ENCODE results near the gene GRB10.

Gene GRB10

DNA sequence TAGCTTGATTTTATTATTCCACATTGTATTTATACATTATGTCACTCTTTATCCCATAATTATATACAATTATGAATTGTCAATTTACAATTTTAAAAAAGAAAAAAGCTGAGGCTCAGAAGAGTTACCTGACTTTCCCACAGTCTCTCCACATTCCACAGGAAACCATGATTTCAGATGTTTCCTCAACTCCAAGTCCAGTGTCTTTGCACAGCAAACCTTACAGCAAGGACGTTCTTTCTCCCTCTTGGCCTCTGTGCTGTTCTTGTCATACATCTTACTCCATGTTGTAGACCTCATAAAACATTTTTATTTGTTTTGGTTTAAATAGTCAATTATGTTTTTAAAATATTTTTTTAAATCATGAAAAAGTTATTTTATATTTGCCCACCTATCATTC, 34.9 kb upstream of the GRB10 start:
- no peak overlapping the region for H3K4me3 ChIP-seq (ENCODE audit: low read depth, low read length)
- H3K27ac ChIP-seq, result no peak overlapping the region
- no peaks in the 10 kb centered on the region for H3K27me3 ChIP-seq (replicated peaks)
- no peaks in the 10 kb centered on the region for H3K36me3 ChIP-seq (replicated peaks)
- TF ChIP-seq CTCF (IDR thresholded peaks at IDR 0.05; ENCODE audit: low read depth, low read length, missing control alignments), result no peak
- in situ Hi-C loops (cut with HindIII; ENCODE audit: low pct_ligation_motif_present, low sequenced_read_pairs), result no loop called here
- no peak for DNase-seq

- H3K27me3 ChIP-seq (replicated peaks), result no peaks in the 10 kb centered on the region
- no peaks in the 10 kb centered on the region for H3K36me3 ChIP-seq (replicated peaks)
- DNase-seq, result no peak
- in situ Hi-C loops (cut with HindIII; ENCODE audit: low pct_ligation_motif_present, low sequenced_read_pairs), result no loop called here
- H3K27ac ChIP-seq, result no peak overlapping the region
- no peak for TF ChIP-seq CTCF (IDR thresholded peaks at IDR 0.05; ENCODE audit: low read depth, low read length, missing control alignments)
- no peak overlapping the region for H3K4me3 ChIP-seq (ENCODE audit: low read depth, low read length)
Observed at GRCh38 chr7:50815138-50815537, 32.4 kb upstream of the GRB10 start.

- Histone ChIP-seq H3K27me3 (replicated peaks) (no peaks in the 10 kb centered on the region), H3K4me3 (ENCODE audit: low read depth, low read length) (no peak overlapping the region), H3K27ac (no peak overlapping the region), H3K36me3 (replicated peaks) (no peaks in the 10 kb centered on the region)
- no peak for TF ChIP-seq CTCF (IDR thresholded peaks at IDR 0.05; ENCODE audit: low read depth, low read length, missing control alignments)
- no peak for DNase-seq
- in situ Hi-C loops (cut with HindIII; ENCODE audit: low pct_ligation_motif_present, low sequenced_read_pairs), result no loop called here
Observed at GRCh38 chr7:50814166-50814565, 31.5 kb upstream of the GRB10 start.

DNA sequence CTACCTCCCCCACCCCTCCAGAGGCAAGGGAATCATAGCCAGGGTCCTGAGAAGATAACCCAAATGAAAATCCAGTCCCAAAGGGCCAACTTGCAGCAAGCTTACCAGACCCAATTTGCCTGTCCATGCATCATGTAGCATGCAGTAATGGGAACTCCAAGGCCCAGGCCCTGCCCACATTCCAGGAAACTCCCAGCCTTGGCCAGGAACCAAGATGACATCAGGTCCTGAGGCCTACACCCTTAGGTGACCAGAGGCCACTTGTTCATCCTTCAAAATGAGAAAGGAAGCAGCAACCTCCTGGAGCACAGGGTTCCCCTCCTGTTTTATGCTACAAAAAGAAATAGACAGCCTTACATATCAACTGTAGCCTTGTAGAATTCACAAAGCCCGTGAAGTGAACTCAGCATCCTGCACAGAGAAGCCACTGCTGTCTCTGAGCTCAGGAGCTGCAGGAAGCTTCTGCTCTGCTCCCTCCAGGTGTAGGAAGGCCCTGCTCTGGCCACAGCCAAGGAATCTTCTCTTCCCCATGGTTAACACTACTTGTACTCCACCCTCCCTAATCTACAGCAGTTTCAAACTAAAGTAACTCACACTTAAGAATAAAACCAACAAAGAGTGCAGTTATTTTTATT, 30.3 kb upstream of the GRB10 start:
- H3K27ac ChIP-seq, result no peak overlapping the region
- in situ Hi-C loops (cut with HindIII; ENCODE audit: low pct_ligation_motif_present, low sequenced_read_pairs), result no loop called here
- DNase-seq, result peak; percentile 83

DNA sequence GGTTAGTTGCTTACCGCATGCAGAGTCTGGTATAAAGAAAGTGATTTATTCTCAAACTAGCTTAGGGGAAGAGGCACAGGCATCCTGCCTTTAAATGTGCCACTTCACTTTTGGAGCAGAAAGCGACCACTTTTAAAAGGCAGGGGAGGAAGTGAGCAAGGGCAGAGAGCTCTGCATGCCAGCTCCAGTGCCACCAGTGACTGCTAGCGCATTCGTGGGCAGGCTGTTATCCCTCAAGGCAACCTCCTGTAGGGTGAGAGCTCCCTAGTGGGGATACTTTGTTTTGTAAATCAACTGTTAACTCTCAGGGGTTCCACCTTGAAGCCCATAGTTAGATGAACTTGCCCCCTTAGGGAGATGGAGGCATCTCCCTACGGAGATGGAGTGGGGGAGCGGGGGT, 29.4 kb upstream of the GRB10 start:
- in situ Hi-C loops (cut with HindIII; ENCODE audit: low pct_ligation_motif_present, low sequenced_read_pairs), result no loop called here
- Histone ChIP-seq H3K4me3 (ENCODE audit: low read depth, low read length) (no peak overlapping the region), H3K27ac (no peak overlapping the region), H3K27me3 (replicated peaks) (no peaks in the 10 kb centered on the region), H3K36me3 (replicated peaks) (no peaks in the 10 kb centered on the region)
- no peak for DNase-seq
- TF ChIP-seq CTCF (IDR thresholded peaks at IDR 0.05; ENCODE audit: low read depth, low read length, missing control alignments), result no peak

More for the DNA sequence above, 30.3 kb upstream of the GRB10 start:
- no peak overlapping the region for H3K4me3 ChIP-seq (ENCODE audit: low read depth, low read length)
- H3K27me3 ChIP-seq (replicated peaks), result no peaks in the 10 kb centered on the region
- no peaks in the 10 kb centered on the region for H3K36me3 ChIP-seq (replicated peaks)
- TF ChIP-seq CTCF (IDR thresholded peaks at IDR 0.05; ENCODE audit: low read depth, low read length, missing control alignments), result no peak

DNA sequence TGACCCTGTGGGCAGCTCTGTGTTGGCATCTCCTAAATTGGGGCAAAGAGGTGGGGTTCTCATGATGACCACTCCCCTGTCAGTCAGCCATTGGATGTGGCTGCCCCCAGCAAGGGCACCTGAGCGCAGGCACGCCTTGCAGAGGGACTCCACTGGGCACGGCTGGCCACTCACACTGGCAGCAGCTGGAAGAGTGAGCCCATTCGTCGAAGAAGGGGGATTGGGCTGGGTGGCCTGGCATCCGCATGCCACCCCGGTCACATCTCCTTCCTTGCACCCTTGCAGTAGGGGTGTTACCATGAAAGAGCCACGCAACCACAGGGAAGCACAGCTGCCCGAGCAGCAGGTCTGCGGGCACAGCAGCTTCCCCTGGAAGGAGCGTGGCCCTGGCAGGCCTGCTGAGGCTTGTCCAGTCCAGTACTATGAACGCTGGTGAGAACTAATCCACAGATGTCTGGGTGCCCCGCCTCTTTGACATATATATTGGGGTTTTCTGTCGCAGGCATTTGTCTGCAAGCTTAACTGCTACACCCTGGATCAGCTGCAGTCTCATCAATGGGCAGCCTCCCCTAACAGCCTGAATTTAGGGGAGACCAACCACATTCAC, 25.7 kb upstream of the GRB10 start:
- Histone ChIP-seq H3K36me3 (replicated peaks) (no peaks in the 10 kb centered on the region), H3K27ac (no peak overlapping the region), H3K4me3 (ENCODE audit: low read depth, low read length) (no peak overlapping the region), H3K27me3 (replicated peaks) (no peaks in the 10 kb centered on the region)
- in situ Hi-C loops (cut with HindIII; ENCODE audit: low pct_ligation_motif_present, low sequenced_read_pairs), result no loop called here
- TF ChIP-seq CTCF (IDR thresholded peaks at IDR 0.05; ENCODE audit: low read depth, low read length, missing control alignments), result no peak
- DNase-seq, result no peak
